OCI-LY1 (cell line): ENCODE data around the gene EPN3.

Experiments used
- EZH2 ChIP-seq: fragments of 200-600 bp; sonication (generic), shearing (Covaris generic); IDR thresholded peaks from 2 replicates; pipeline ENCODE4 v1.8.0; 2017; ENCODE audit warnings: borderline replicate concordance, mixed run types, mild to moderate bottlenecking, antibody characterized with exemption, low read length, moderate library complexity, mixed read lengths
- TF ChIP-seq, protein P1 (sequence below): fragments of 200-600 bp; sonication (generic), shearing (Covaris generic); IDR thresholded peaks from 2 replicates; pipeline ENCODE4 v1.5.1; 2017; ENCODE audit warnings: mild to moderate bottlenecking, antibody characterized with exemption, low read length, moderate library complexity, mixed read lengths

DNA sequence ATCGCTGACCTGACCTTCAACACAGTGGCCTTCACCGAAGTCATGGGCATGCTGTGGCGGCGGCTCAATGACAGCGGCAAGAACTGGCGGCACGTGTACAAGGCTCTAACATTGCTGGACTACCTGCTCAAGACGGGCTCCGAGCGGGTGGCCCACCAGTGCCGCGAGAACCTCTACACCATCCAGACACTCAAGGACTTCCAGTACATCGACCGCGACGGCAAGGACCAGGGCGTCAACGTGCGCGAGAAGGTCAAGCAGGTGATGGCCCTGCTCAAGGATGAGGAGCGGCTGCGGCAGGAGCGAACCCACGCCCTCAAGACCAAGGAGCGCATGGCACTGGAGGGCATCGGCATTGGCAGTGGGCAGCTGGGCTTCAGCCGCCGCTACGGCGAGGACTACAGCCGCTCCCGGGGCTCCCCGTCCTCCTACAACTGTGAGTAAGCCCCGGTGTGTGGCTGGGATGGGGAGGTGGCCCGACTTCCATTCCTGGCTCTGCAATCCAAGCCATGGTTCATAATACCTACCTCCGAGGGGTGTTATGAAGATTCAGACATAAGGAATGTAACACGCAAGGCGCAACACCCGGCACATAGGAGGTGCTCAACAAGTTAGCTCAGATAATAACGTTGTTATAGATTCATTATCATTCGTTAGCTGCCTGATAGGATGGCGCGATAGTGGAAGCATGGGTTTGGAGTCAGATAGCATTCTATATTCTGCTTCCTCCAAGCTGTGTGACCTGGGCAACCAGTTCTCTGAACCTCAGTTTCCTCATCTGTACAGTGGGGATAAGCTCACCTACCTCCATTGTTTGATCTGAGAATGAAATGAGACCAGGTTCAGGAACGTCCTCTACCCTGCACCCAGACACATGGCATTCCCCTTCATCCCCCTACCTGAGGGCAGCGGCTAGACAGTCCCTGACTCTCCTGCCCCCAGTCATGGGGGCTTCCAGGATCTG lies 4.4 kb downstream of the EPN3 start:
- TF ChIP-seq, protein P1, sequence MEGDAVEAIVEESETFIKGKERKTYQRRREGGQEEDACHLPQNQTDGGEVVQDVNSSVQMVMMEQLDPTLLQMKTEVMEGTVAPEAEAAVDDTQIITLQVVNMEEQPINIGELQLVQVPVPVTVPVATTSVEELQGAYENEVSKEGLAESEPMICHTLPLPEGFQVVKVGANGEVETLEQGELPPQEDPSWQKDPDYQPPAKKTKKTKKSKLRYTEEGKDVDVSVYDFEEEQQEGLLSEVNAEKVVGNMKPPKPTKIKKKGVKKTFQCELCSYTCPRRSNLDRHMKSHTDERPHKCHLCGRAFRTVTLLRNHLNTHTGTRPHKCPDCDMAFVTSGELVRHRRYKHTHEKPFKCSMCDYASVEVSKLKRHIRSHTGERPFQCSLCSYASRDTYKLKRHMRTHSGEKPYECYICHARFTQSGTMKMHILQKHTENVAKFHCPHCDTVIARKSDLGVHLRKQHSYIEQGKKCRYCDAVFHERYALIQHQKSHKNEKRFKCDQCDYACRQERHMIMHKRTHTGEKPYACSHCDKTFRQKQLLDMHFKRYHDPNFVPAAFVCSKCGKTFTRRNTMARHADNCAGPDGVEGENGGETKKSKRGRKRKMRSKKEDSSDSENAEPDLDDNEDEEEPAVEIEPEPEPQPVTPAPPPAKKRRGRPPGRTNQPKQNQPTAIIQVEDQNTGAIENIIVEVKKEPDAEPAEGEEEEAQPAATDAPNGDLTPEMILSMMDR: no peak
- TF ChIP-seq EZH2: no peak
